GM12874 (cell line): Measurements from ENCODE around the gene TSPY1.
"Not testable (repeated sequence)": the region's sequence is repeated elsewhere in the genome, so short reads cannot be mapped to it uniquely, and the experiment has no call there.

Experiments used
- TF ChIP-seq, protein P1 (sequence below): IDR thresholded peaks from 2 replicates; pipeline ENCODE4 v1.5.1; 2011; ENCODE audit warnings: low read depth, mild to moderate bottlenecking, control low read depth, low read length, moderate library complexity; ENCODE audit not compliant: insufficient read depth

Gene TSPY1, protein sequence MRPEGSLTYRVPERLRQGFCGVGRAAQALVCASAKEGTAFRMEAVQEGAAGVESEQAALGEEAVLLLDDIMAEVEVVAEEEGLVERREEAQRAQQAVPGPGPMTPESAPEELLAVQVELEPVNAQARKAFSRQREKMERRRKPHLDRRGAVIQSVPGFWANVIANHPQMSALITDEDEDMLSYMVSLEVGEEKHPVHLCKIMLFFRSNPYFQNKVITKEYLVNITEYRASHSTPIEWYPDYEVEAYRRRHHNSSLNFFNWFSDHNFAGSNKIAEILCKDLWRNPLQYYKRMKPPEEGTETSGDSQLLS

DNA sequence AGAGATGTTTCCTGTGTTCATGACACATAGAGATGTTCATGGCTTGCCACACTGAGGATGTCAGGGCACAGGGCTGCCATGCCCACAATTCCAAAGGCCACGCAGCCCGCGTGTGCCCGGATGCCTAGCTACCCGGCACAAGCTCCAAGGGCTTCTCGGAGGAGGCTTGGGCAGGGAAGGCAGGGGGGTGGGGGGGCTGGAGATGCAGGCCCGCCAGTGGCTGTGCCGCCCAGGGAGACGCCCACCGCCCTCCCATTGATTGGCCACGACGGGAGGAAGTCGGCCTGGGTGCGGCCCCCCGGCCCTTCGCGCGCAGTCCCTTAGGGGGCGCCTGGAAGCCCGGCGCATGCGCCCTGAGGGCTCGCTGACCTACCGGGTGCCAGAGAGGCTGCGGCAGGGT lies at the start of gene TSPY1:
TSS of gene TSPY1 (plus strand) at position 301 of the 400 bp plus-strand sequence. CDS start at position 347, 46 bp downstream.
- TF ChIP-seq, protein P1, sequence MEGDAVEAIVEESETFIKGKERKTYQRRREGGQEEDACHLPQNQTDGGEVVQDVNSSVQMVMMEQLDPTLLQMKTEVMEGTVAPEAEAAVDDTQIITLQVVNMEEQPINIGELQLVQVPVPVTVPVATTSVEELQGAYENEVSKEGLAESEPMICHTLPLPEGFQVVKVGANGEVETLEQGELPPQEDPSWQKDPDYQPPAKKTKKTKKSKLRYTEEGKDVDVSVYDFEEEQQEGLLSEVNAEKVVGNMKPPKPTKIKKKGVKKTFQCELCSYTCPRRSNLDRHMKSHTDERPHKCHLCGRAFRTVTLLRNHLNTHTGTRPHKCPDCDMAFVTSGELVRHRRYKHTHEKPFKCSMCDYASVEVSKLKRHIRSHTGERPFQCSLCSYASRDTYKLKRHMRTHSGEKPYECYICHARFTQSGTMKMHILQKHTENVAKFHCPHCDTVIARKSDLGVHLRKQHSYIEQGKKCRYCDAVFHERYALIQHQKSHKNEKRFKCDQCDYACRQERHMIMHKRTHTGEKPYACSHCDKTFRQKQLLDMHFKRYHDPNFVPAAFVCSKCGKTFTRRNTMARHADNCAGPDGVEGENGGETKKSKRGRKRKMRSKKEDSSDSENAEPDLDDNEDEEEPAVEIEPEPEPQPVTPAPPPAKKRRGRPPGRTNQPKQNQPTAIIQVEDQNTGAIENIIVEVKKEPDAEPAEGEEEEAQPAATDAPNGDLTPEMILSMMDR = not testable (repeated sequence)

DNA sequence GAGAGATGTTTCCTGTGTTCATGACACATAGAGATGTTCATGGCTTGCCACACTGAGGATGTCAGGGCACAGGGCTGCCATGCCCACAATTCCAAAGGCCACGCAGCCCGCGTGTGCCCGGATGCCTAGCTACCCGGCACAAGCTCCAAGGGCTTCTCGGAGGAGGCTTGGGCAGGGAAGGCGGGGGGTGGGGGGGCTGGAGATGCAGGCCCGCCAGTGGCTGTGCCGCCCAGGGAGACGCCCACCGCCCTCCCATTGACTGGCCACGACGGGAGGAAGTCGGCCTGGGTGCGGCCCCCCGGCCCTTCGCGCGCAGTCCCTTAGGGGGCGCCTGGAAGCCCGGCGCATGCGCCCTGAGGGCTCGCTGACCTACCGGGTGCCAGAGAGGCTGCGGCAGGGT lies 20.2 kb downstream of the TSPY1 start, which contains the start of gene TSPY9:
TSS of gene TSPY9 (plus strand) at position 301 of the 400 bp plus-strand sequence. CDS start at position 347, 46 bp downstream.
- TF ChIP-seq, protein P1 = not testable (repeated sequence)
